K562 (cell line): ENCODE data around the gene RUSC1. TPM values are rescaled to one million over a fixed set of nuclear protein-coding genes. Genes with fewer than 3 reads are reported as not detected.
A peak's percentile ranks its signal among the peaks of the same experiment; 100 is the strongest.

Experiments
- ATAC-seq: fragments of 200-7000 bp; cut with Tn5 transposase; 3 replicates; pipeline ENCODE4 v1.9.1; 2020; ENCODE audit warnings: moderate library complexity
- BruUV-seq: library from RNA; stranded (reverse); fragments of 400-500 nt; replicated peaks from 2 replicates; lab custom pipeline; 2021; lab: Mats Ljungman, UMichigan
- CTCF ChIA-PET: fragments of 300-600 bp; formaldehyde crosslinking; extraction: SDS; loops from one replicate; lab custom pipeline; 2021; ENCODE audit warnings: low intra/inter-chr PET ratio; lab: Yijun Ruan, JAX
- POLR2A ChIA-PET: fragments of 300-600, 350-650 bp; sonication (Branson Sonifier 250); formaldehyde crosslinking; extraction: SDS; loops from one replicate; lab custom pipeline; 2021; ENCODE audit warnings: antibody characterized with exemption, inconsistent platforms; lab: Yijun Ruan, JAX
- DNase-seq, 4 experiments: peaks; one replicate each; pipeline versions ENCODE4 v3.0.0 to v3.0.0-alpha.2; 2011 to 2018; ENCODE audit warnings: low spot score in 3 of 4, mixed read lengths in 3 of 4; ENCODE audit errors: extremely low read depth in 1 of 4
- FAIRE-seq: peaks from 2 replicates; lab custom pipeline; 2011; peaks lifted over from hg19 to GRCh38; lab: Jason Lieb, UNC
- H2AFZ ChIP-seq: 2 replicates; pipeline ENCODE4 v1.6.0; 2011; ENCODE audit warnings: low read depth, low read length, control low read depth, inconsistent platforms
- H3K27ac ChIP-seq: fragments of 200-600 bp; 3 replicates; pipeline ENCODE4 v1.8.0; 2011; ENCODE audit warnings: low read depth, mild to moderate bottlenecking, control low read depth, inconsistent platforms, low read length, moderate library complexity, mixed read lengths; ENCODE audit errors: extremely low read depth
- H3K27me3 ChIP-seq, 2 experiments: fragments of 300-600 bp in 1 of 2; 2 replicates in 1 of 2; 3 replicates in 1 of 2; pipeline versions ENCODE4 v1.6.0 to v1.8.0; 2011; ENCODE audit warnings: inconsistent platforms in 2 of 2, low read length in 2 of 2, mild to moderate bottlenecking in 1 of 2, mixed read lengths in 1 of 2, moderate library complexity in 1 of 2; ENCODE audit not compliant: control insufficient read depth in 2 of 2, insufficient read depth in 2 of 2
- H3K36me3 ChIP-seq: fragments of 300-600 bp; 3 replicates; pipeline ENCODE4 v1.8.0; 2011; ENCODE audit warnings: mild to moderate bottlenecking, low read length, inconsistent platforms; ENCODE audit not compliant: control insufficient read depth, insufficient read depth
- H3K4me1 ChIP-seq, 2 experiments: fragments of 200-600 bp in 1 of 2; replicated peaks in 1 of 2; 2 replicates in 1 of 2; 3 replicates in 1 of 2; pipeline versions ENCODE4 v1.5.1 to v1.8.0; 2011; ENCODE audit warnings: inconsistent platforms in 2 of 2, low read length in 2 of 2, mild to moderate bottlenecking in 1 of 2, mixed read lengths in 1 of 2, moderate library complexity in 1 of 2; ENCODE audit not compliant: control insufficient read depth in 2 of 2, insufficient read depth in 2 of 2
- H3K4me2 ChIP-seq: 2 replicates; pipeline ENCODE4 v1.6.1; 2011; ENCODE audit warnings: low read length, control low read depth, inconsistent platforms, mixed read lengths; ENCODE audit not compliant: insufficient read depth
- H3K4me3 ChIP-seq: fragments of 200-600 bp; sonication (generic), shearing (Covaris generic); 2 replicates; pipeline ENCODE4 v1.5.1; 2016; ENCODE audit warnings: control low read depth, inconsistent platforms
- H3K79me2 ChIP-seq: fragments of 200-600 bp; 3 replicates; pipeline ENCODE4 v1.8.0; 2011; ENCODE audit warnings: low read length, inconsistent platforms; ENCODE audit not compliant: control insufficient read depth, insufficient read depth
- H3K9ac ChIP-seq, 2 experiments: 2 replicates each; pipeline versions ENCODE4 v1.6.0 to v1.6.1; 2011; ENCODE audit warnings: low read depth in 2 of 2, low read length in 2 of 2, control low read depth in 1 of 2, inconsistent platforms in 1 of 2, mild to moderate bottlenecking in 1 of 2, mixed read lengths in 1 of 2; ENCODE audit not compliant: insufficient read depth in 1 of 2
- H3K9me1 ChIP-seq: one replicate; pipeline ENCODE4 v1.6.0; 2011; ENCODE audit warnings: inconsistent platforms, mild to moderate bottlenecking, low read length, moderate library complexity; ENCODE audit not compliant: control insufficient read depth, insufficient read depth
- H3K9me3 ChIP-seq: replicated peaks from 2 replicates; pipeline ENCODE4 v1.5.1; 2011; ENCODE audit warnings: low read depth, low read length, inconsistent platforms; ENCODE audit not compliant: control insufficient read depth, insufficient read depth
- H4K20me1 ChIP-seq: replicated peaks from 2 replicates; pipeline ENCODE4 v1.6.1; 2011; ENCODE audit warnings: low read length, inconsistent platforms, mixed read lengths; ENCODE audit not compliant: control insufficient read depth, insufficient read depth
- ARID3B ChIP-seq: fragments of 250-450 bp; sonication (Bioruptor Pico); IDR thresholded peaks from 2 replicates; pipeline ENCODE4 v1.4.0; 2020; ENCODE audit warnings: borderline replicate concordance
- BRCA1 ChIP-seq, 2 experiments: fragments of 450-650 bp in 1 of 2; sonication (generic) in 1 of 2; formaldehyde crosslinking in 1 of 2; IDR thresholded peaks; 2 replicates each; pipeline versions ENCODE4 v1.5.0 to v1.6.1; 2017 to 2020; ENCODE audit warnings: mild to moderate bottlenecking in 1 of 2, missing genetic modification reagents in 1 of 2
- CEBPG ChIP-seq, 3 experiments: fragments of 200-800 bp in 1 of 3; sonication (Bioruptor generic) in 1 of 3; sonication (generic) in 1 of 3; formaldehyde crosslinking in 1 of 3; IDR thresholded peaks in 2 of 3; conservative IDR thresholded peaks in 1 of 3; 2 replicates each; pipeline versions ENCODE4 v1.6.1 to v1.8.0; 2016 to 2022; ENCODE audit warnings: missing compliant biosample characterization in 2 of 3, missing genetic modification characterization in 2 of 3, mild to moderate bottlenecking in 1 of 3, missing genetic modification reagents in 1 of 3
- FOXA1 ChIP-seq: fragments of 450-650 bp; IDR thresholded peaks from 2 replicates; pipeline ENCODE4 v1.6.1; 2016; ENCODE audit warnings: mild to moderate bottlenecking, borderline replicate concordance
- HNRNPL ChIP-seq: fragments of 200-400 bp; formaldehyde crosslinking; IDR thresholded peaks from 2 replicates; pipeline ENCODE4 v1.6.1; 2017; ENCODE audit warnings: low read depth, mild to moderate bottlenecking, low read length
- KLF6 ChIP-seq: fragments of 250-450 bp; sonication (Bioruptor Pico); IDR thresholded peaks from 2 replicates; pipeline ENCODE4 v1.4.0; 2020; ENCODE audit warnings: mild to moderate bottlenecking, moderate library complexity, borderline replicate concordance
- NFIC ChIP-seq: fragments of 450-650 bp; IDR thresholded peaks from 2 replicates; pipeline ENCODE4 v1.6.1; 2017; ENCODE audit warnings: mild to moderate bottlenecking, inconsistent platforms
- NR3C1 ChIP-seq: sonication (generic); formaldehyde crosslinking; IDR thresholded peaks from 2 replicates; pipeline ENCODE4 v1.8.1; 2022; ENCODE audit warnings: missing genetic modification reagents
- POLR3G ChIP-seq: IDR thresholded peaks from 2 replicates; pipeline ENCODE4 v1.6.1; 2011; ENCODE audit not compliant: insufficient read length, insufficient replicate concordance; ENCODE audit errors: extremely low read depth
- RBM14 ChIP-seq: fragments of 200-400 bp; formaldehyde crosslinking; IDR thresholded peaks from 2 replicates; pipeline ENCODE4 v1.6.1; 2018; ENCODE audit warnings: low read depth, mild to moderate bottlenecking, low read length, moderate library complexity, borderline replicate concordance; ENCODE audit not compliant: insufficient read depth
- SMAD1 ChIP-seq: fragments of 150-350 bp; IDR thresholded peaks from 2 replicates; pipeline ENCODE4 v1.6.1; 2014; ENCODE audit warnings: low read length, low read depth; ENCODE audit not compliant: partially characterized antibody
- ZBTB1 ChIP-seq: sonication (generic); formaldehyde crosslinking; IDR thresholded peaks from 2 replicates; pipeline ENCODE4 v1.8.1; 2023; ENCODE audit warnings: missing genetic modification reagents, low read depth, mild to moderate bottlenecking, borderline replicate concordance
- ZC3H4 ChIP-seq: sonication (generic); formaldehyde crosslinking; IDR thresholded peaks from 2 replicates; pipeline ENCODE4 v1.9.0; 2021; ENCODE audit warnings: missing genetic modification reagents, borderline replicate concordance
- ZFP1 ChIP-seq: fragments of 450-650 bp; formaldehyde crosslinking; IDR thresholded peaks from 2 replicates; pipeline ENCODE4 v1.4.0; 2020; ENCODE audit warnings: mild to moderate bottlenecking, mixed read lengths
- ZNF134 ChIP-seq: fragments of 250-450 bp; sonication (Bioruptor Pico); conservative IDR thresholded peaks from 2 replicates; pipeline ENCODE4 v1.4.0; 2020
- ZNF830 ChIP-seq: fragments of 250-450 bp; sonication (Bioruptor Pico); IDR thresholded peaks from 2 replicates; pipeline ENCODE4 v1.5.0; 2021; ENCODE audit warnings: mild to moderate bottlenecking
- WGBS: fragments of 100-300 bp; shearing (Covaris generic); methylation state at CpG from one replicate; pipeline ENCODE4 v1.1.6; 2016; ENCODE audit warnings: low coverage, mixed read lengths; ENCODE audit not compliant: insufficient coverage; ENCODE audit errors: missing lambda C conversion rate; 5-methylcytosine and 5-hydroxymethylcytosine counted together
- in situ Hi-C: fragments of 300-500 bp; cut with MboI; formaldehyde crosslinking; loops from 4 replicates; pipeline ENCODE4 v1.15.0; 2018; ENCODE audit warnings: inconsistent platforms, mixed read lengths
- intact Hi-C: fragments of 100-400 bp; cut with micrococcal nuclease; formaldehyde crosslinking; loops from 2 replicates; pipeline ENCODE4 v1.14.2; 2022
- polyA plus RNA-seq, 8 experiments: library from polyadenylated mRNA; depleted of rRNA in 4 of 8; stranded (reverse) in 5 of 8; unstranded in 3 of 8; fragments of >200 nt; fragmentation: Nextera tagmentation in 2 of 8; fragmentation: Illumina TruSeq in 1 of 8; extraction: Ambion mirVana in 2 of 8; extraction: Trizol in 1 of 8; gene quantifications; 2 replicates each; pipeline versions ENCODE4 v1.2.1 to v1.2.3, GENCODE V29; 2011 to 2014; ENCODE audit warnings: inconsistent platforms in 1 of 8, missing spikeins in 1 of 8
- total RNA-seq, 7 experiments: library from RNA; depleted of rRNA in 6 of 7; stranded (reverse); fragments of >200 nt in 6 of 7; fragmentation: Illumina TruSeq in 2 of 7; extraction: Trizol in 2 of 7; gene quantifications; 2 replicates each; pipeline versions ENCODE4 v1.2.1 to v1.2.3, GENCODE V29; 2011 to 2021; ENCODE audit warnings: low replicate concordance in 1 of 7
- TF ChIP-seq, protein P1 (sequence below): fragments of 450-650 bp; IDR thresholded peaks from 2 replicates; pipeline ENCODE4 v1.6.1; 2016; ENCODE audit warnings: mild to moderate bottlenecking

RUSC1 gene
- total and polyA plus RNA-seq, 9 of the 15 experiments (the other 6 are each of a cell fraction or from before 2014, with no cell fraction given), result 5.7 to 68.3 (median 33.6) TPM

- no peak for TF ChIP-seq ZNF134
Measured at GRCh38 chr1:155309423-155310021, 11.2 kb upstream of the RUSC1 start (continued).

GRCh38 chr1:155313261-155313660 is 7.4 kb upstream of the RUSC1 start:
- POLR2A ChIA-PET, result interaction anchor here (0.6 kb wide), 1 partner anchor 303 kb away, joined by 3 read pairs; no protein-coding TSS in a partner anchor
- no peak for TF ChIP-seq ZBTB1
- no peak for TF ChIP-seq FOXA1
- TF ChIP-seq ZFP1 (CRISPR knock-in tag), result no peak
- TF ChIP-seq BRCA1 (IDR thresholded peaks at IDR 0.05), result no peak
- no peak for TF ChIP-seq BRCA1 (CRISPR knock-in tag; IDR thresholded peaks at IDR 0.05)
- TF ChIP-seq NR3C1, result no peak
- TF ChIP-seq SMAD1, result no peak
- no peak for TF ChIP-seq RBM14
- no peak for TF ChIP-seq NFIC
- TF ChIP-seq, protein P1, sequence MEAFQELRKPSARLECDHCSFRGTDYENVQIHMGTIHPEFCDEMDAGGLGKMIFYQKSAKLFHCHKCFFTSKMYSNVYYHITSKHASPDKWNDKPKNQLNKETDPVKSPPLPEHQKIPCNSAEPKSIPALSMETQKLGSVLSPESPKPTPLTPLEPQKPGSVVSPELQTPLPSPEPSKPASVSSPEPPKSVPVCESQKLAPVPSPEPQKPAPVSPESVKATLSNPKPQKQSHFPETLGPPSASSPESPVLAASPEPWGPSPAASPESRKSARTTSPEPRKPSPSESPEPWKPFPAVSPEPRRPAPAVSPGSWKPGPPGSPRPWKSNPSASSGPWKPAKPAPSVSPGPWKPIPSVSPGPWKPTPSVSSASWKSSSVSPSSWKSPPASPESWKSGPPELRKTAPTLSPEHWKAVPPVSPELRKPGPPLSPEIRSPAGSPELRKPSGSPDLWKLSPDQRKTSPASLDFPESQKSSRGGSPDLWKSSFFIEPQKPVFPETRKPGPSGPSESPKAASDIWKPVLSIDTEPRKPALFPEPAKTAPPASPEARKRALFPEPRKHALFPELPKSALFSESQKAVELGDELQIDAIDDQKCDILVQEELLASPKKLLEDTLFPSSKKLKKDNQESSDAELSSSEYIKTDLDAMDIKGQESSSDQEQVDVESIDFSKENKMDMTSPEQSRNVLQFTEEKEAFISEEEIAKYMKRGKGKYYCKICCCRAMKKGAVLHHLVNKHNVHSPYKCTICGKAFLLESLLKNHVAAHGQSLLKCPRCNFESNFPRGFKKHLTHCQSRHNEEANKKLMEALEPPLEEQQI, result no peak
- no peak for TF ChIP-seq ARID3B (CRISPR knock-in tag)
- no peak for TF ChIP-seq ZC3H4
- no peak for TF ChIP-seq POLR3G
- TF ChIP-seq CEBPG (CRISPR knock-in tag; IDR thresholded peaks at IDR 0.05), result no peak
- no peak for TF ChIP-seq CEBPG (tag; conservative IDR thresholded peaks at IDR 0.05 in 1 of 2, IDR thresholded peaks at IDR 0.05 in 1 of 2)
- TF ChIP-seq ZNF830, result no peak
- TF ChIP-seq KLF6 (CRISPR knock-in tag), result no peak
- TF ChIP-seq HNRNPL, result no peak

More at GRCh38 chr1:155313261-155313660, 7.4 kb upstream of the RUSC1 start:
- H3K27ac ChIP-seq, result no peak overlapping the region
- no peak for DNase-seq
- BruUV-seq, result no TSS peak
- no peak for ATAC-seq
- 96% methylated on average over 6 of the region's 8 CpGs for WGBS
- H3K27me3 ChIP-seq, result no peaks in the 10 kb centered on the region
- H3K79me2 ChIP-seq, result peaks cover 46% of the 10 kb centered on the region
- no peak for FAIRE-seq
- no peaks in the 10 kb centered on the region for H3K9me1 ChIP-seq
- H3K9ac ChIP-seq, result peak overlapping the region in 1 of 2 experiments; percentile 70; a peak in 2 of 4 replicates
- CTCF ChIA-PET, result no interaction called here
- no peak overlapping the region for H3K4me3 ChIP-seq
- peak overlapping the region; percentile 18 for H3K4me2 ChIP-seq
- 0 out of 2 replicates have a peak, but pooled peaks cover 2% of the 10 kb centered on the region for H4K20me1 ChIP-seq
- H2AFZ ChIP-seq, result no peak overlapping the region
- no peaks in the 10 kb centered on the region for H3K9me3 ChIP-seq
- intact Hi-C loops, result no loop called here
- peaks cover 73% of the 10 kb centered on the region for H3K36me3 ChIP-seq
- H3K4me1 ChIP-seq, result peaks cover 11 to 15% of the 10 kb centered on the region in 2 experiments; a peak in 3 of 5 replicates
- in situ Hi-C loops, result loop anchor here (25.0 kb wide), 1 partner anchor 1424 kb away; the partner anchor contains the start of genes ISG20L2, METTL25B and MRPL24
